Stimulated activated CD4-positive, alpha-beta T cell treated with anti-CD3 and anti-CD28 coated beads, Interleukin-2, amount 100 ng/mL, for 48 hours (primary cell): Measurements from ENCODE around the gene KLF14.
"Not testable (repeated sequence)": the region's sequence is repeated elsewhere in the genome, so short reads cannot be mapped to it uniquely, and the experiment has no call there.

Experiments
- DNase-seq, 2 donors: peaks; one replicate each; pipeline ENCODE4 v3.0.0-alpha.2; 2020

KLF14 gene

GRCh38 chr7:130712416-130712815 is 21.6 kb downstream of the KLF14 start:
- no peak for DNase-seq

- no peak for DNase-seq
Observed at GRCh38 chr7:130708766-130709165, 25.2 kb downstream of the KLF14 start.

- no peak for DNase-seq
Observed at GRCh38 chr7:130708001-130708400, 26.0 kb downstream of the KLF14 start.

- no peak for DNase-seq
Observed at GRCh38 chr7:130703851-130704250, 30.2 kb downstream of the KLF14 start.

GRCh38 chr7:130701650-130702049 is 32.4 kb downstream of the KLF14 start:
- DNase-seq, result no peak

- no peak for DNase-seq
Observed at GRCh38 chr7:130700760-130701159, 33.2 kb downstream of the KLF14 start.

- DNase-seq, result no peak
Observed at GRCh38 chr7:130699686-130700085, 34.3 kb downstream of the KLF14 start.

- no peak for DNase-seq
Observed at GRCh38 chr7:130697820-130698219, 36.2 kb downstream of the KLF14 start.

- no peak for DNase-seq
Observed at GRCh38 chr7:130695840-130696239, 38.2 kb downstream of the KLF14 start.

GRCh38 chr7:130692396-130692795 is 41.6 kb downstream of the KLF14 start:
- DNase-seq, result not testable (repeated sequence)

- no peak for DNase-seq
Observed at GRCh38 chr7:130689683-130690082, 44.3 kb downstream of the KLF14 start.

GRCh38 chr7:130683026-130683425 is 51.0 kb downstream of the KLF14 start:
- DNase-seq, result no peak
